Keratinocyte (primary cell): ENCODE measurements around the gene ECI1. TPM values are rescaled to one million over a fixed set of nuclear protein-coding genes. Genes with fewer than 3 reads are reported as not detected.

Experiments used
- DNase-seq: peaks from one replicate; pipeline ENCODE4 v3.0.0-alpha.2; 2011; ENCODE audit warnings: low read depth, missing footprints, low spot score
- FAIRE-seq: peaks from 2 replicates; lab custom pipeline; 2011; peaks lifted over from hg19 to GRCh38; lab: Jason Lieb, UNC
- H2AFZ ChIP-seq: 2 replicates; pipeline ENCODE4 v1.6.0; 2012; ENCODE audit warnings: low read length, control low read depth, inconsistent platforms; ENCODE audit not compliant: control insufficient read depth
- H3K27ac ChIP-seq: 2 replicates; pipeline ENCODE4 v1.5.1; 2011; ENCODE audit warnings: low read length; ENCODE audit not compliant: control insufficient read depth, insufficient read depth
- H3K27me3 ChIP-seq: 3 replicates; pipeline ENCODE4 v1.6.0; 2011; ENCODE audit warnings: low read length; ENCODE audit not compliant: control insufficient read depth, insufficient read depth; ENCODE audit errors: extremely low read depth
- H3K36me3 ChIP-seq, 2 experiments: 2 replicates in 1 of 2; 3 replicates in 1 of 2; pipeline ENCODE4 v1.5.1; 2011; ENCODE audit warnings: low read length in 2 of 2, mild to moderate bottlenecking in 1 of 2; ENCODE audit not compliant: control insufficient read depth in 2 of 2, insufficient read depth in 2 of 2; ENCODE audit errors: extremely low read depth in 1 of 2
- H3K4me1 ChIP-seq: 3 replicates; pipeline ENCODE4 v1.5.1; 2011; ENCODE audit warnings: low read length; ENCODE audit not compliant: control insufficient read depth, insufficient read depth; ENCODE audit errors: extremely low read depth
- H3K4me2 ChIP-seq: 3 replicates; pipeline ENCODE4 v1.6.0; 2011; ENCODE audit warnings: low read depth, low read length; ENCODE audit not compliant: control insufficient read depth, insufficient read depth; ENCODE audit errors: extremely low read depth
- H3K4me3 ChIP-seq, 3 experiments: fragments of 200-600 bp in 1 of 3; sonication (generic) in 1 of 3; 2 replicates in 2 of 3; 3 replicates in 1 of 3; pipeline ENCODE4 v1.5.1; 2011 to 2016; ENCODE audit warnings: low read length in 3 of 3, mild to moderate bottlenecking in 3 of 3, control low read depth in 2 of 3, inconsistent platforms in 1 of 3, low read depth in 1 of 3, mixed read lengths in 1 of 3, mixed run types in 1 of 3, moderate library complexity in 1 of 3; ENCODE audit not compliant: control insufficient read depth in 2 of 3, insufficient read depth in 2 of 3; ENCODE audit errors: extremely low read depth in 1 of 3
- H3K79me2 ChIP-seq: 2 replicates; pipeline ENCODE4 v1.6.0; 2012; ENCODE audit warnings: low read length; ENCODE audit not compliant: control insufficient read depth, insufficient read depth
- H3K9ac ChIP-seq: 3 replicates; pipeline ENCODE4 v1.6.0; 2011; ENCODE audit warnings: low read length; ENCODE audit not compliant: control insufficient read depth, insufficient read depth; ENCODE audit errors: extremely low read depth
- H3K9me1 ChIP-seq: 3 replicates; pipeline ENCODE4 v1.6.0; 2011; ENCODE audit warnings: low read length; ENCODE audit not compliant: control insufficient read depth, insufficient read depth; ENCODE audit errors: extremely low read depth
- H3K9me3 ChIP-seq: 2 replicates; pipeline ENCODE4 v1.5.1; 2012; ENCODE audit warnings: low read depth, low read length; ENCODE audit not compliant: control insufficient read depth
- H4K20me1 ChIP-seq: 3 replicates; pipeline ENCODE4 v1.6.0; 2011; ENCODE audit warnings: low read length; ENCODE audit not compliant: control insufficient read depth, insufficient read depth; ENCODE audit errors: extremely low read depth
- CTCF ChIP-seq, 3 experiments: IDR thresholded peaks in 1 of 3; conservative IDR thresholded peaks in 1 of 3; optimal IDR thresholded peaks in 1 of 3; 2 replicates in 2 of 3; 3 replicates in 1 of 3; pipeline versions ENCODE3 to v1.5.1; 2011; ENCODE audit warnings: low read length in 3 of 3, mild to moderate bottlenecking in 3 of 3, moderate library complexity in 2 of 3, control low read depth in 1 of 3, inconsistent platforms in 1 of 3; ENCODE audit not compliant: insufficient read depth in 2 of 3; ENCODE audit errors: extremely low read depth in 1 of 3
- EZH2 ChIP-seq: IDR thresholded peaks from one replicate; pipeline ENCODE4 v1.6.1; 2012; ENCODE audit warnings: inconsistent platforms, mild to moderate bottlenecking, low read length, moderate library complexity
- dilution Hi-C: fragments of 300-500 bp; cut with MboI; formaldehyde crosslinking; loops from one replicate; pipeline ENCODE4 v1.7.0; 2020; ENCODE audit warnings: low sequenced_read_pairs; ENCODE audit not compliant: extremely low pct_ligation_motif_present
- polyA plus RNA-seq, 5 experiments: library from polyadenylated mRNA; depleted of rRNA in 3 of 5; stranded (reverse) in 3 of 5; stranded (forward) in 1 of 5; unstranded in 1 of 5; fragments of >200 nt; gene quantifications; 1 replicate in 1 of 5; 2 replicates in 3 of 5; 3 replicates in 1 of 5; pipeline versions ENCODE4 v1.2.1 to v1.2.3, GENCODE V29; 2011 to 2012; ENCODE audit warnings: missing spikeins in 2 of 5, low read depth in 1 of 5, low replicate concordance in 1 of 5

ECI1 gene
- polyA plus RNA-seq, 1 donor (not counting 4 experiments of a cell fraction or from before 2014, with no cell fraction given): 19.7 TPM

- TF ChIP-seq CTCF (optimal IDR thresholded peaks at IDR 0.05 in 1 of 3, IDR thresholded peaks at IDR 0.05 in 1 of 3, conservative IDR thresholded peaks at IDR 0.05 in 1 of 3; ENCODE audit: extremely low read depth in 1 of 3, insufficient read depth in 2 of 3, low read length in 3 of 3): no peak
- TF ChIP-seq EZH2: no peak
- H3K4me1 ChIP-seq: peaks cover 18% of the 10 kb centered on the region
- FAIRE-seq: no peak
- H3K4me2 ChIP-seq: no peak within 1 kb of the TSS
- no peak within 1 kb of the TSS for H3K27ac ChIP-seq
- H4K20me1 ChIP-seq: no peaks in the 10 kb centered on the region
- dilution Hi-C loops: no loop called here
- no peaks in the 10 kb centered on the region for H3K9me1 ChIP-seq
- peak within 1 kb of the TSS in 1 of 3 experiments; percentile 8 for H3K4me3 ChIP-seq
- no peaks in the 10 kb centered on the region for H3K79me2 ChIP-seq
- H3K27me3 ChIP-seq: peaks cover 36% of the 10 kb centered on the region
- H3K9me3 ChIP-seq: no peaks in the 10 kb centered on the region
- no peak within 1 kb of the TSS for H2AFZ ChIP-seq
- no peaks in the 10 kb centered on the region for H3K36me3 ChIP-seq
- no peak within 1 kb of the TSS for H3K9ac ChIP-seq
- DNase-seq: no peak
Observed at GRCh38 chr16:2196162-2196980, 55.0 kb downstream of the ECI1 start, which contains the start of gene CASKIN1. Gene CASKIN1 (minus strand): TSS chr16:2196605. CDS start chr16:2196432, 173 bp downstream.

- Histone ChIP-seq H2AFZ (no peak overlapping the region), H3K4me2 (no peak overlapping the region), H3K9ac (no peak overlapping the region), H3K9me3 (no peaks in the 10 kb centered on the region), H3K9me1 (no peaks in the 10 kb centered on the region), H3K27me3 (peaks cover 38% of the 10 kb centered on the region), H3K4me1 (peaks cover 19% of the 10 kb centered on the region), H3K27ac (no peak overlapping the region), H4K20me1 (no peaks in the 10 kb centered on the region), H3K4me3 (peak overlapping the region in 1 of 3 experiments; percentile 8), H3K36me3 (no peaks in the 10 kb centered on the region), H3K79me2 (no peaks in the 10 kb centered on the region)
- FAIRE-seq: no peak
- dilution Hi-C loops: no loop called here
- no peak for DNase-seq
- TF ChIP-seq CTCF (optimal IDR thresholded peaks at IDR 0.05 in 1 of 3, IDR thresholded peaks at IDR 0.05 in 1 of 3, conservative IDR thresholded peaks at IDR 0.05 in 1 of 3; ENCODE audit: extremely low read depth in 1 of 3, insufficient read depth in 2 of 3, low read length in 3 of 3) (no peak), EZH2 (peak; percentile 87)
Observed at GRCh38 chr16:2195322-2196161, 55.8 kb downstream of the ECI1 start.
